ENCODE data around the gene NRIP2. TPM values are rescaled to one million over a fixed set of nuclear protein-coding genes. Genes with fewer than 3 reads are reported as not detected.

Gene NRIP2
- total RNA-seq, 2 donors from 2014 or later, result 4.9 to 8.1 TPM

GRCh38 chr12:2844786-2845185 lies 10.0 kb upstream of the NRIP2 start:
- DNase-seq (ENCODE audit: low spot score), result no peak
- Histone ChIP-seq H3K27me3 (replicated peaks; ENCODE audit: insufficient read depth) (no peaks in the 10 kb centered on the region), H3K27ac (no peak overlapping the region), H3K4me1 (ENCODE audit: control insufficient read depth in 1 of 2, low read depth in 2 of 2) (no peaks in the 10 kb centered on the region), H3K9me3 (no peaks in the 10 kb centered on the region), H3K4me3 (no peak overlapping the region), H3K36me3 (no peaks in the 10 kb centered on the region)
- no peak for ATAC-seq (ENCODE audit: insufficient number of reproducible peaks, low FRiP score, low read depth)
- no peak for TF ChIP-seq CTCF (IDR thresholded peaks at IDR 0.05)

GRCh38 chr12:2842948-2843347 lies 8.1 kb upstream of the NRIP2 start:
- Histone ChIP-seq H3K9me3 (no peaks in the 10 kb centered on the region), H3K27ac (no peak overlapping the region), H3K4me1 (ENCODE audit: control insufficient read depth in 1 of 2, low read depth in 2 of 2) (no peaks in the 10 kb centered on the region), H3K4me3 (no peak overlapping the region), H3K27me3 (replicated peaks; ENCODE audit: insufficient read depth) (no peaks in the 10 kb centered on the region), H3K36me3 (no peaks in the 10 kb centered on the region)
- DNase-seq (ENCODE audit: low spot score), result no peak
- ATAC-seq (ENCODE audit: insufficient number of reproducible peaks, low FRiP score, low read depth), result no peak
- no peak for TF ChIP-seq CTCF (IDR thresholded peaks at IDR 0.05)

- no peak for DNase-seq (ENCODE audit: low spot score)
- H3K4me1 ChIP-seq (ENCODE audit: control insufficient read depth in 1 of 2, low read depth in 2 of 2), result no peaks in the 10 kb centered on the region
Measured at GRCh38 chr12:2841056-2841650, 6.3 kb upstream of the NRIP2 start.

GRCh38 chr12:2836574-2836973 lies 1.7 kb upstream of the NRIP2 start:
- Histone ChIP-seq H3K9me3 (no peaks in the 10 kb centered on the region), H3K27me3 (replicated peaks; ENCODE audit: insufficient read depth) (no peaks in the 10 kb centered on the region), H3K36me3 (no peaks in the 10 kb centered on the region), H3K27ac (no peak overlapping the region), H3K4me1 (ENCODE audit: control insufficient read depth in 1 of 2, low read depth in 2 of 2) (peaks cover 0 to 22% of the 10 kb centered on the region in 2 donors), H3K4me3 (no peak overlapping the region)
- no peak for TF ChIP-seq CTCF (IDR thresholded peaks at IDR 0.05)
- DNase-seq (ENCODE audit: low spot score) (no peak), ATAC-seq (ENCODE audit: insufficient number of reproducible peaks, low FRiP score, low read depth) (no peak)

More at GRCh38 chr12:2841056-2841650, 6.3 kb upstream of the NRIP2 start:
- Histone ChIP-seq H3K36me3 (no peaks in the 10 kb centered on the region), H3K9me3 (no peaks in the 10 kb centered on the region), H3K27ac (no peak overlapping the region), H3K27me3 (replicated peaks; ENCODE audit: insufficient read depth) (no peaks in the 10 kb centered on the region), H3K4me3 (no peak overlapping the region)
- no peak for ATAC-seq (ENCODE audit: insufficient number of reproducible peaks, low FRiP score, low read depth)
- TF ChIP-seq CTCF (IDR thresholded peaks at IDR 0.05), result no peak

- Histone ChIP-seq H3K4me1 (ENCODE audit: control insufficient read depth in 1 of 2, low read depth in 2 of 2) (peaks cover 0 to 22% of the 10 kb centered on the region in 2 donors), H3K27ac (no peak overlapping the region), H3K36me3 (no peaks in the 10 kb centered on the region), H3K4me3 (no peak overlapping the region), H3K9me3 (no peaks in the 10 kb centered on the region), H3K27me3 (replicated peaks; ENCODE audit: insufficient read depth) (no peaks in the 10 kb centered on the region)
- TF ChIP-seq CTCF (IDR thresholded peaks at IDR 0.05), result no peak
- ATAC-seq (ENCODE audit: insufficient number of reproducible peaks, low FRiP score, low read depth) (no peak), DNase-seq (ENCODE audit: low spot score) (no peak)
Measured at GRCh38 chr12:2835691-2836403, 1.0 kb upstream of the NRIP2 start.

All from thoracic aorta (tissue), 2 donors.